Measurements from ENCODE around the gene CD48. TPM values are rescaled to one million over a fixed set of nuclear protein-coding genes. Genes with fewer than 3 reads are reported as not detected.

Gene CD48
- polyA plus RNA-seq, 3 donors = 356 to 688 (median 363) TPM

DNA sequence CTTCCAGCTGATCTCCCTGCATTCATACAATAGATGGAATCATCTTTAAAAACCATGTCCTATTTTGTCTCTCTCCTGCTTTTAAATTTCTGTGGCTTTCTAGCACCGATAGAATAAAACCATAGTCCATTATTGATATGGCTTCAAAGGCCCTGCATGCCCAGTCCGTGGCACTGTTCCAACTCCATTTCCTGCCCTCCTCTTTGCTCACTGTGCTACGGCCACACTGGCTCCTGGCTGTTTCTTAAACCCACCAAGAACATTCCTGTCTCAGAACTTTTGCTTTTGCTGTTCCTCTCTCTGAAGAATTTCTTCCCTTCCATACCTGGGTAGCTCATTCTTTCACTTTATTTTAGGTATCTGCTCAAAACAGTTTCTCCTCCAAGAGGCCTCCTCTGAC, 72.0 kb downstream of the CD48 start:
- TF ChIP-seq, protein P1, sequence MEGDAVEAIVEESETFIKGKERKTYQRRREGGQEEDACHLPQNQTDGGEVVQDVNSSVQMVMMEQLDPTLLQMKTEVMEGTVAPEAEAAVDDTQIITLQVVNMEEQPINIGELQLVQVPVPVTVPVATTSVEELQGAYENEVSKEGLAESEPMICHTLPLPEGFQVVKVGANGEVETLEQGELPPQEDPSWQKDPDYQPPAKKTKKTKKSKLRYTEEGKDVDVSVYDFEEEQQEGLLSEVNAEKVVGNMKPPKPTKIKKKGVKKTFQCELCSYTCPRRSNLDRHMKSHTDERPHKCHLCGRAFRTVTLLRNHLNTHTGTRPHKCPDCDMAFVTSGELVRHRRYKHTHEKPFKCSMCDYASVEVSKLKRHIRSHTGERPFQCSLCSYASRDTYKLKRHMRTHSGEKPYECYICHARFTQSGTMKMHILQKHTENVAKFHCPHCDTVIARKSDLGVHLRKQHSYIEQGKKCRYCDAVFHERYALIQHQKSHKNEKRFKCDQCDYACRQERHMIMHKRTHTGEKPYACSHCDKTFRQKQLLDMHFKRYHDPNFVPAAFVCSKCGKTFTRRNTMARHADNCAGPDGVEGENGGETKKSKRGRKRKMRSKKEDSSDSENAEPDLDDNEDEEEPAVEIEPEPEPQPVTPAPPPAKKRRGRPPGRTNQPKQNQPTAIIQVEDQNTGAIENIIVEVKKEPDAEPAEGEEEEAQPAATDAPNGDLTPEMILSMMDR (IDR thresholded peaks at IDR 0.05) = no peak
- no peaks in the 10 kb centered on the region for H3K9me3 ChIP-seq (replicated peaks in 1 of 2; ENCODE audit: control insufficient read depth in 1 of 2, insufficient read depth in 1 of 2, low read length in 2 of 2)
- peaks cover 4 to 10% of the 10 kb centered on the region in 2 donors for H3K36me3 Mint-ChIP-seq
- intact Hi-C loops (cut with micrococcal nuclease) = no loop called here
- DNase-seq = no peak
- peaks cover 21 to 28% of the 10 kb centered on the region in 2 donors for H3K4me1 ChIP-seq (ENCODE audit: control insufficient read depth in 1 of 2, insufficient read depth in 2 of 2, low read length in 2 of 2)
- peaks cover 37% of the 10 kb centered on the region for H3K4me1 Mint-ChIP-seq
- no peak overlapping the region for H3K4me3 ChIP-seq (replicated peaks in 1 of 3; ENCODE audit: low read depth in 2 of 3, low read length in 3 of 3)
- H3K79me2 ChIP-seq (ENCODE audit: insufficient read depth, low read length) = no peaks in the 10 kb centered on the region
- H3K27me3 Mint-ChIP-seq (ENCODE audit: low read depth in 3 of 3) = peaks cover 0 to 4% (median 0%) of the 10 kb centered on the region in 3 donors
- H3K36me3 ChIP-seq (replicated peaks in 1 of 2; ENCODE audit: control insufficient read depth in 1 of 2, insufficient read depth in 2 of 2, low read length in 2 of 2) = no peaks in the 10 kb centered on the region
- H3K9ac ChIP-seq (ENCODE audit: insufficient read depth, low read length, poor library complexity, severe bottlenecking) = no peak overlapping the region
- peak overlapping the region in 3 of 7 donors; percentile 1 to 47 (median 11) for H3K27ac Mint-ChIP-seq
- no peak overlapping the region for H3K27ac ChIP-seq (ENCODE audit: low read depth in 1 of 2, low read length in 2 of 2)
- H2AFZ ChIP-seq (ENCODE audit: insufficient read depth, low read depth, low read length, poor library complexity, severe bottlenecking) = no peak overlapping the region
- H3K4me3 Mint-ChIP-seq = no peak overlapping the region
- no peak overlapping the region for H3K4me2 ChIP-seq (replicated peaks; ENCODE audit: extremely low read depth, low read length, poor library complexity, severe bottlenecking)
- 7% methylated on average over 3 of the region's 3 CpGs for WGBS (ENCODE audit: insufficient coverage)
- no peaks in the 10 kb centered on the region for H3K27me3 ChIP-seq (ENCODE audit: control insufficient read depth in 2 of 2, insufficient read depth in 2 of 2, low read length in 2 of 2)
- peaks cover 0 to 2% (median 0%) of the 10 kb centered on the region in 7 donors for H3K9me3 Mint-ChIP-seq
- H4K20me1 ChIP-seq (ENCODE audit: insufficient read depth, low read length) = no peaks in the 10 kb centered on the region

DNA sequence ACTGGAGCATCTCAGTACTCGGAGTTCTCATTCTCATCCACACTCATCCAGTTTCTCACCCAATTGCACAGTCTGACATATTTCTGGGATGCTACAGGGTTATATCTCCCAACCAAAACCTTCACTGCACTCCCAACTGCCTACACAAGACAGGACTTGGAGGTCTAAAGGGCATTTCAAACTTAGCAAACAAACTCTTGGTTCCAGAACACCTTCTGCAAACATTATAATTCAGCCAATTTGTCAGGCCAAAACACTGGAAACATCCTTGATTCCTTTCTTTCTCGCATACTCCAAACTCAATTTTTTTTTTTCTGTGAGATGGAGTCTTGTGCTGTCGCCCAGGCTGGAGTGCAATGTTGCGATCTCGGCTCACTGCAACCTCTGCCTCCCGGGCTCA, 72.7 kb downstream of the CD48 start:
- intact Hi-C loops (cut with micrococcal nuclease) = no loop called here
- Mint-ChIP-seq H3K9me3 (peaks cover 0 to 2% (median 0%) of the 10 kb centered on the region in 7 donors), H3K4me1 (peaks cover 37% of the 10 kb centered on the region), H3K4me3 (no peak overlapping the region), H3K27me3 (ENCODE audit: low read depth in 3 of 3) (peaks cover 0 to 3% (median 0%) of the 10 kb centered on the region in 3 donors), H3K27ac (peak overlapping the region in 1 of 7 donors; percentile 22), H3K36me3 (peaks cover 4 to 10% of the 10 kb centered on the region in 2 donors)
- Histone ChIP-seq H3K9me3 (replicated peaks in 1 of 2; ENCODE audit: control insufficient read depth in 1 of 2, insufficient read depth in 1 of 2, low read length in 2 of 2) (no peaks in the 10 kb centered on the region), H3K27ac (ENCODE audit: low read depth in 1 of 2, low read length in 2 of 2) (no peak overlapping the region), H3K27me3 (ENCODE audit: control insufficient read depth in 2 of 2, insufficient read depth in 2 of 2, low read length in 2 of 2) (no peaks in the 10 kb centered on the region), H3K4me1 (ENCODE audit: control insufficient read depth in 1 of 2, insufficient read depth in 2 of 2, low read length in 2 of 2) (peaks cover 21 to 28% of the 10 kb centered on the region in 2 donors), H3K4me2 (replicated peaks; ENCODE audit: extremely low read depth, low read length, poor library complexity, severe bottlenecking) (no peak overlapping the region), H2AFZ (ENCODE audit: insufficient read depth, low read depth, low read length, poor library complexity, severe bottlenecking) (no peak overlapping the region), H3K79me2 (ENCODE audit: insufficient read depth, low read length) (no peaks in the 10 kb centered on the region), H4K20me1 (ENCODE audit: insufficient read depth, low read length) (no peaks in the 10 kb centered on the region), H3K9ac (ENCODE audit: insufficient read depth, low read length, poor library complexity, severe bottlenecking) (no peak overlapping the region), H3K36me3 (replicated peaks in 1 of 2; ENCODE audit: control insufficient read depth in 1 of 2, insufficient read depth in 2 of 2, low read length in 2 of 2) (no peaks in the 10 kb centered on the region), H3K4me3 (replicated peaks in 1 of 3; ENCODE audit: low read depth in 2 of 3, low read length in 3 of 3) (no peak overlapping the region)
- WGBS (ENCODE audit: insufficient coverage) = 97% methylated on average over 5 of the region's 6 CpGs
- TF ChIP-seq, protein P1 (IDR thresholded peaks at IDR 0.05) = no peak
- no peak for DNase-seq

Data from CD14-positive monocyte (primary cell).